ENCODE measurements around the gene FMNL1.
"Not testable (repeated sequence)": the region's sequence is repeated elsewhere in the genome, so short reads cannot be mapped to it uniquely, and the experiment has no call there.

The FMNL1 gene, protein sequence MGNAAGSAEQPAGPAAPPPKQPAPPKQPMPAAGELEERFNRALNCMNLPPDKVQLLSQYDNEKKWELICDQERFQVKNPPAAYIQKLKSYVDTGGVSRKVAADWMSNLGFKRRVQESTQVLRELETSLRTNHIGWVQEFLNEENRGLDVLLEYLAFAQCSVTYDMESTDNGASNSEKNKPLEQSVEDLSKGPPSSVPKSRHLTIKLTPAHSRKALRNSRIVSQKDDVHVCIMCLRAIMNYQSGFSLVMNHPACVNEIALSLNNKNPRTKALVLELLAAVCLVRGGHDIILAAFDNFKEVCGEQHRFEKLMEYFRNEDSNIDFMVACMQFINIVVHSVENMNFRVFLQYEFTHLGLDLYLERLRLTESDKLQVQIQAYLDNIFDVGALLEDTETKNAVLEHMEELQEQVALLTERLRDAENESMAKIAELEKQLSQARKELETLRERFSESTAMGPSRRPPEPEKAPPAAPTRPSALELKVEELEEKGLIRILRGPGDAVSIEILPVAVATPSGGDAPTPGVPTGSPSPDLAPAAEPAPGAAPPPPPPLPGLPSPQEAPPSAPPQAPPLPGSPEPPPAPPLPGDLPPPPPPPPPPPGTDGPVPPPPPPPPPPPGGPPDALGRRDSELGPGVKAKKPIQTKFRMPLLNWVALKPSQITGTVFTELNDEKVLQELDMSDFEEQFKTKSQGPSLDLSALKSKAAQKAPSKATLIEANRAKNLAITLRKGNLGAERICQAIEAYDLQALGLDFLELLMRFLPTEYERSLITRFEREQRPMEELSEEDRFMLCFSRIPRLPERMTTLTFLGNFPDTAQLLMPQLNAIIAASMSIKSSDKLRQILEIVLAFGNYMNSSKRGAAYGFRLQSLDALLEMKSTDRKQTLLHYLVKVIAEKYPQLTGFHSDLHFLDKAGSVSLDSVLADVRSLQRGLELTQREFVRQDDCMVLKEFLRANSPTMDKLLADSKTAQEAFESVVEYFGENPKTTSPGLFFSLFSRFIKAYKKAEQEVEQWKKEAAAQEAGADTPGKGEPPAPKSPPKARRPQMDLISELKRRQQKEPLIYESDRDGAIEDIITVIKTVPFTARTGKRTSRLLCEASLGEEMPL

DNA sequence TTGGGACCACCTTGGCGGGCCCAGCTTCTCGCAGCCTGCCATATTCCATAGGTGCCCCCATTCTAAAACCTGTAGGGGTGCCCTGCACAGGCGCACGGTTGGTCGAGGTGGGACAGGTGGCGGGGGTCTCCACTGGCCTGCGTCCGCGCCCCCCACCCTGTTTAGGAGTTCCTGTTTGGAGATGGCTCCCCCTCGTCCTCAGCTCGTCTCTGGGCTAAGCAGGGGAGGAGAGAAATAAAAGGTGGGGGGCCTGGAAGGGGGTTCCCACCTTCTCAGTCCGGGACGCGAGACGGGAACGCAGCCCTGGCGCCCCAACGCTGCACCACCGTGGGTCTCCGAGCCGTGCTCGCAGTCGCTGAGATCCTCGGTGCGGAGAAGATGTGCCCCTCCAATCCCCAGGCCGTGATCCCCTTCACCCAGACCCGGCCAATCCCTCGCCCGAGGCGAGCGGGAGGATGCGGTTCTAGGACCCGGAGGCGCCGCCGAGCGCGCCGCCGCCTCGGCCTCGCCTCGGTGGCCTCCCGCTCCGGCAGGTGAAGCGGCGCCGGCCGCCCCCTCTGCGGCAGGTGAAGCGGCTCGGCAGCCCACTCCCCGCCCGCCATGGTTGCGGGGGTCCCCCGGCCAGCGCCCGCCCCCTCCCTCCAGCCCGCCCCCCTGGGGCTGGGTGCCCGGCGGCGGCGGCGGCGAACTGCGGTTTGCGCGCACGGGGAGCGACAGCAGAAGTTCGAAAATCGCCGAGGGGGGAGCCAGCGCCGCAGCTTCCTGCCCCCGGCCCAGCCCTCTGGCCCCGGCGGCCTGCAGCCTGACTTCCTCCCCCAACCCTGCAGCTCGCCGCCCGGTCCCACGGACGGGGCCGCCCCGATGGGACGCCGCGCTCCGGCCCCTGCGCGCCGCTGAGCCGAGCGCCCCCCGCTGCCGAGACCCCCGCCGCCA lies at the start of gene FMNL1:
Gene FMNL1, plus strand, starts transcription at position 805 of the 933 bp plus-strand sequence. CDS start 240 bp downstream, outside the sequence.
- no peak for DNase-seq

DNA sequence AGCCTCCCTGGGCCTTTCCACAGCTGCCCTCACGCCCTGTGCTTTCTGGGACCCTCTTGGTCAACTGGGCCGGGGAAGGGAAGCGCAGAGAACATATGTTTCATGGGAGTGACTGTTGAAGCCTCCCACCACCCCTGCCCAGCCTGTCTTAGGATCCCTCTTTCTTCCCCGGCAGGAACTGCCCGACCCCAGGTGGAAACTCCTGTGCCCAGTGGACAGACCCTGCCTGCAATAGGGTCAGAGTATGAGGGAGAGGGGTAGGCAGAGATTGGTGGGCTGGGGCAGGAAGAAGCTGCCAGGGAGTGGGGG lies 49.5 kb upstream of the FMNL1 start:
- DNase-seq, result no peak

DNA sequence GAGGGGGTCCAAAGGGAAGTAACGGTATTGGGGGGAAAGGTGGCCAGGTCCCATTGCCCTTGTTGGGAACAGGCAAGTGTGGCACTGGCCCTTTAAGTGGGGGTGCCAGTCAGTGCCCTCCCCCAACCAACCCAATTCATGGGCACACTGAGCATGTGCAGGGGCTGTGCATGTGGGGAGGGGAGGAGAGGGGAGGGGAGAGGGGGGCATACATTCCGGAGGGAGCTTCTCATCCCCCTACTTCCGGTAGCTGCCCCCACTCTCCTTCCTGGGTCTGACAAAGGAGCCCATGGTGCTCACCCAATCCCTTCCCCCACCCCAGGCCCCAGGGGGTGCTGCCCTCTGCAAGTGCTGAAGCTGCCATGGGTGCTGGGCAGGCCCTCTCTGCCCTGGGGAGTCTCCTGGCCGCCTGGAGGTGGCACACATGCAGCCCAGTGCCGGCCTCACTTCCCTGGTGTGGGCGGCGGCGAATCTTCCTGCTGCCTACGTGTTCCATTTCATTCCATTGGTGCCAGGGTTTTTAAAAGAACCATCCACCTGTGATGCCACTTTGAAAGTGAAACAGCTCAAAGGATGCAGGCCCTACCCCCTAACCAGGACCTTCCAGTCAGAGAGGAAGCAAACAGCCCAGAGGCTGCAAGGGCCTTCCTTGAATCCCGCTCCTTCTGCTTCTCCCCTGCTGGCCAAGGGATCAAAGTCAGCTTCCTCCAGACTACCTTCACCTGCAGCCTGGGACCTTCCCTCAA lies 49.0 kb upstream of the FMNL1 start:
- DNase-seq, result peak; percentile 90 to 94

DNA sequence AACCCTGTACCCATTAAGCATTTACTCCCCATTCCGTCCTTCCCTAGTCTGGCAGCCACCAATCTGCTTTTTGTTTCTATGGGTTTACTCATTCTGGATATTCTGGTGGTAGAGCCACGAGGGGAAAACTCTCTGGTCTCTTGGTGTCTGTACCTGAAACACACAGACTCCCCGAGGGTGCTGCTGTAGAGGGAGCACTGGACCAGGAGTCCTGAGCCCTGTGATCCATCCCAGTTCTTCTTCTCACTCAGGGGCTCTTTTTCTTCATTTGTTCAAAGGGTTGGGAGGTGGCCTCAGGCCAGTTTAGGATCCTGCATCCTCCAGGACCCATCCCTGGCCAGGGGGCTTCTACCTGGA lies 45.9 kb upstream of the FMNL1 start:
- no peak for DNase-seq

DNA sequence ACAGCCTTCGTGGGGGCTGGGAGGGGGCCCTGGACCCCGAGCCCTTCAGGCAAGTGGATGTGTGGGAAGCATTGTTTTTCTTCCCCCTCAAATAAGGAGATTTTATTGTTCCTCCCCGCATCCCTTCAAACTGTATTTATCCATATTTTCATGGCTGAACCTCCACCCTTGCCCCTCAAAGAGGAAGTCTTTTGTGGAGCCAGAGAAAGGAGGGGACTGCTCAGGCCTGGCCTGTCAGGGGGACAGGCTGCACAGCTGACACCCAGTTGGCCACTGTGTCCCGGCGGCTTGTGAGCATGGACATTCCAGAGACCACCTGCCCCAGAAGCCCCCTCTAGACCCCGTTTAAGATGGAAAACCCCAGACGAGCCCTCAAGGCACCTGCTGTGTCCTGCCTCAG lies 44.1 kb upstream of the FMNL1 start:
- DNase-seq, result no peak

DNA sequence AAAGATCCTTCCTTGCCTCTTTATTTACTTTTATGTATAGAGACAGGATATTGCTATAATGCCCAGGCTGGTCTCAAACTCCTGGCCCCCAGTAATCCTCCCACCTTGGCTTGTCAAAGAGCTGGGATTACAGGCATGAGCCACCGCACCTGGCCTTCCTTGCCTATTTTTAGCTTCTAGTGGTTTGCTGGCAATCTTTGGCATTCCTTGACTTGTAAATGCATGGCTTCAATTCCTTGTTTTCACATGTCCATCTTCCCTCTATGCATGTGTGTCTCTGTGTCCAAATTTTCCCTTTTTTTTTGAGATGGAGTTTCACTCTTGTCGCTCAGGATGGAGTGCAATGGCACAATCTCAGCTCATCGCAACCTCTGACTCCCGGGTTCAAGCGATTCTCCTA lies 37.5 kb upstream of the FMNL1 start:
- no peak for DNase-seq

DNA sequence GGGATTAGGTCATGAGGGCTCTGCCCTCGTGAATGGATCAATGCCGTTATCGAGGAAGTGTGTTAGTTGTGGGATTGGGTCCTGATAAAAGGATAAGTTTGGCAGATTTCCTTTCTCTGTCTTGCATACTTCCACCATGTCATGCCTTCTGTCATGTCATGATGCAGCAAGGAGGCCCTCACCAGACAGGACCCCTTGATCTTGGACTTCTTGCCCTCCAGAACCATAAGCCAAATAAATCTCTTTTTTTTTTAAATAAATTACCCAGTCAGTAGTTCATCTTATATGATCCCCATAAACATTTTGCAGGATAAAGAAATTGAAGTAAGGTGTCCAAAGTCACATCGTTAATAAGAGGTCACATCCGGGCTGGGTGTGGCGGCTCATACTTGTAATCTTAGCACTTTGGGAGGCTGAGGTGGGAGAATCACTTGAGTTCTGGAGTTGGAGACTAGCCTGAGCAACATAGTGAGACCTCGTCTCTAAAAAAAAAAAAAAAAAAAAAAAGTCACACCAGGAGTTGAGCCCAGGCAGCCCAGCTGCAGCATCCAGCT lies 34.8 kb upstream of the FMNL1 start:
- no peak for DNase-seq

DNA sequence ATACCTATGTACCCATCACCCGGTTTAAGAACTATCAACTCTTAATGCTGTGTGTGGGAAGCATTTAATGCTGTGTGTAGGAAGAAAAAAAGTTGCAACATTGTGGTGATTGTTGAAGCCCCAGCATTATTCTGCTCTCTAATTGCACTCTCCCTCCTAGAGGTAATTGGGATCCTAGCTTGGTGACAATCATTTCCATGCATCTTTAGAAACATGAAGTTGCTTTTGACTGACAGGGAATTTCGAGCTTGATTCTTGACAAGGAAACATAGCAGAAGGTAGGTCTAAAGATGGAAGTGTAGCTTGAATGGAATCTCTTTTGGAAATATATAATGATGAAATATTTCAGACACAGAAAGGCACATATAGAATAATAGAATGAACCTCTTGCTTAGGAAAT lies 32.7 kb upstream of the FMNL1 start:
- DNase-seq, result no peak

DNA sequence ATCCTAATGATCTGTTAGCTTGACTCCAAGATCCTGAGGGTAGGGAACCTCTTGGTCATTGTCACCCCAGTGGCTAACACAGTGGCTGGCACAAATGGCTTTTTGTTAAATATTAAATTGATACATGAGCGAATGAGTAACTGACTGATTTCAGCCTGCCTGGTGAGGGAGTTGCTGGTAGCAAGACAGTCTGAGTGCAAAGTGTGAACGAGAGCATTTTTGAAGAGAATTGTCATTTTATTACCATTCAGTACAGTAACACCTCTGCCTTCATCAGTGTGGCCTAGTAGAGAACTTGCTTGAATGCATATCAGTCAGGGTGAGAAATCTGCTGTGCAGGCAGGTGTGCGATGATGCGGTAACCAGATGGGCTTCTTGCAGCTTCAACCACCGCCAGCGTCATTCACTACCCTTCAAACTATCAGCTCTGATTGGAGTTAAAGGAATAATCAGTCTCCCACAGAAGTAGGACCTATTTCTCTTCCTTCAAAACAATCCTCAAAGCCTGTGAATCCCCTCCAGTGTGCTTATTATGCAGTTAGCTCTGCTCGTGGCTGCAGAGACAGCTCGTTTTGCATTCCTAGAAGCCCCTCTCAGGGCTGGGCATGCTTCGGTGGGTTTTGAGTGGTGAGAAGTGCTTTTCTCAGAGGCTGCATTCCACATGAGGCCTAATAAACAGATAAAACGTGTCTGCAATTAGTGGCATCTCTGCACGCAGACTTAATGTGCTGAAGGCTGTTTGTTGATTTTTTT lies 31.0 kb upstream of the FMNL1 start:
- DNase-seq, result no peak

DNA sequence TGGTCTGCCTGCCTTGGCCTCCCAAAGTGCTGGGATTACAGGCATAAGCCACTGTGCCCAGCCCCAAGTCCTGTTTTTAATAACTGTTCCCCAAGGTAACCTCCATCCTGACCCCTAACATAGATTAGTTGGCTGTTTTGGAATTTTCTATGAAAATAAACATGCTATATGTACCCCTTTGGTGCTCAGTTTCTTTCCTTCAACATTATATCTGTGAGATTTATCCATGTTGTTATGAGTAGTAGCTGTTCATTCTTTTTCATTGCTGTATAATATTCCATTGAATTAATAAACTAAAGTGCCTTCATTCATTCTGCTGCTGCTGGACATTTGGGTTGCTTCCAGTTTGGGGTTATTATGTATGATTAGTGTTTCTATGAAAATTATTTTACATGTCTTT lies 26.3 kb upstream of the FMNL1 start:
- DNase-seq, result no peak

DNA sequence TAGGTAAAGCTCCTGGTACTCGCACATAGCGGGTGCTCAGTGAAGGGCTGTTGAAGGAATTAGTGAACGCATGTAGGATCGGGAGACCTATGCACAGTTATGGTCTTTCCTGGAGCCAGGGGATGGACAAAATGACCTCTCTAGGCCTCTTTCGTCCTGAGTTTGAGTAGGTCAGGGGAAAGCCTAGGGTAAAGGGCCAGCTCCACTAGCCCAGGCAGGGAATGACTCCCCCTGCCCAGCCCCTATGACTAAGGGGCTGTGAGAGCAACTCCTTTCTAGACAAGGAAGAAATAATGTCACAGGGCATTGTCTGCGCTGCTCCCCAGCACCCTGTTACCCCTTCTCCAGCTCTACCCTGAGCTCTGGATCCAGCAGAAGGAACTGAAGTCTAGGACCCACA lies 24.6 kb upstream of the FMNL1 start:
- DNase-seq, result no peak

DNA sequence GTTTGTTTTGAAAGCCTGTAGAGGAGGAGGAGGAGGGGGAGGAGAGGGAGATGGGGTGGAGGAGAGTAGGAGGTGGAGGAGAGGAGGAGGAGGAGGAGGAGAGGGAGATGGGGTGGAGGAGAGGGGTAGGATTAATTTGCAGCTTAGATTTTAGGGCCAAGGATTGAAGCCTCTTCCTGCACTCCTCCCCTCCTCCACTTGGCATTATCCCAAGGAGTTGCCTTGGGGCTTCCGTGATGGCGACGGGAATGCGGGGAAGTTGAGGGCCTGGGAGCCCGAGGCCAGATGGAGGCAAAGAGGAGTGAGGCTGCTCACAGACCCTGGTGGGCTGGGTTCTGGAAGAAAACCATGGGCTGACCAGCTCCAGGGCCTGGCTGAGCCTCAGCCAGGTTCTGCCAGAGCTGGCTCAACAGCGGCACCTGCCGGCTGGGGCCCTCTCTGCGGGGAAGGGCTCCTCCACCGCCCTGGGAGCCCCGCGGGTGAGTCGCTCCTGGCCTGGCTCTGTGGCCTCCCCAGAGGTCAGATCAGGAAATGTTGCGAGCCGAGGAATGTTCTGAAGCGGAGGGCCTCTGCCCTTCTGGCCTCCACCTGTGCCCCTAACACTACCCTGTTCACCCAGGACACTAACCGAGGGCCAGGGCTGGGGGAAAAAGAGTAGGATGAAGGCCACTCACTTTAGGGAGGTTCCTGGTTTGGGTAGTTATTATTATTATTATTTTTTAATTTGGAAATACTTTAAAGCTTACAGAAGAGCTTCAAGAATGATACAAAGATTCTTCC lies 23.9 kb upstream of the FMNL1 start:
- peak; percentile 84 to 85 for DNase-seq

DNA sequence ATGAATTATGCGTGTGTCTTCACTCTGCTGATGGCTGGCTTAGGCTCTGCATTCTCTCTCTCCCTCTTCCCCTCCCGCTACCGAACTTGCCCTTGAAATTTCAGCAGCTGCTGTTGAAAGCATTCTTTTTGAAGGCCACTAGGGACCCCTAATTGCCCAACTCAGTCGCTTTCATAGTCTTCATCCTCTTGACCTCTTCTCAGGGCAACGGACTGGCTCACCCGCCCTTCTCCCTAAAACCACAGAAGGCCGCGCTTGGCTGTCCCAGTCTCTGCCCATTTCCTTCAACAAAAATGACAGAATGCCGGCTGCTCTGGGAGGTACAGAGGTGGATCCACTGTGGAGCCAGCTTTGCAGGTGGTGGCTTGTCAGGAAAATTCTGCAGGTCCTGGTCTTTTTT lies 21.0 kb upstream of the FMNL1 start:
- DNase-seq, result no peak

DNA sequence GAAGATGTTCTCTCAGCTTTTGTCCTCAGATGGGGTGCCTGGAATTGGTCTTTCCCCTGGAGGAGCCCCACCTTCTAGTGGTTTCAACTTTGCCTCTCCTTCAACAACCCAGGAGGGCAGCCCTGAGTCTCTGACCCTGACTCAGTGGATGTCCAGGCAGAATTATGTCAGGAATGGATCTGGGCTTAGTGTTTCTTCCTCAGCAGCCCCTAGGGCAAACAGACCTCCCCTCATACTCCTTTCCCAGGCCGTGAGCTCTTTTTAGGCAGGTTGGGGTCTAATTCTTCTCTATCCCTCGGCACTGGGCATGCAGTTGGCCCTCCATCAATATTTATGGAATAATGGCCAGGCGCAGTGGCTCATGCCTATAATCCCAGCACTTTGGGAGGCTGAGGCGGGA lies 20.2 kb upstream of the FMNL1 start:
- DNase-seq, result no peak

DNA sequence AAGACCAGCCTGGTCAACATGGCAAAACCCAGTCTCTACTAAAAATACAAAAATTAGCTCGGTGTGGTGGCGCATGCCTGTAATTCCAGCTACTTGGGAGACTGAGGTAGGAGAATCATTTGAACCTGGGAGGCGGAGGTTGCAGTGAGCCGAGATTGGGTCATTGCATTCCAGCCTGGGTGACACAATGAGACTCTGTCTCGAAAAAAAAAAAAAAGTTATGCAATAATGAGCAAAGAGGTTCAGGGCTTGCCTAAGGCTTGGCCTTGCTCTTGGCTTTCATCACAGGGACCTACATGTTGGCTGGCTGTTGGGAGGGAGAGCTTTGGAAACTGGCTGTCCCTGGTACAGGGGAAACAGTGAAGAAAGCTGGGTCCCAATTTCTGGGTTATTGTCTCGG lies 19.8 kb upstream of the FMNL1 start:
- DNase-seq, result not testable (repeated sequence)

DNA sequence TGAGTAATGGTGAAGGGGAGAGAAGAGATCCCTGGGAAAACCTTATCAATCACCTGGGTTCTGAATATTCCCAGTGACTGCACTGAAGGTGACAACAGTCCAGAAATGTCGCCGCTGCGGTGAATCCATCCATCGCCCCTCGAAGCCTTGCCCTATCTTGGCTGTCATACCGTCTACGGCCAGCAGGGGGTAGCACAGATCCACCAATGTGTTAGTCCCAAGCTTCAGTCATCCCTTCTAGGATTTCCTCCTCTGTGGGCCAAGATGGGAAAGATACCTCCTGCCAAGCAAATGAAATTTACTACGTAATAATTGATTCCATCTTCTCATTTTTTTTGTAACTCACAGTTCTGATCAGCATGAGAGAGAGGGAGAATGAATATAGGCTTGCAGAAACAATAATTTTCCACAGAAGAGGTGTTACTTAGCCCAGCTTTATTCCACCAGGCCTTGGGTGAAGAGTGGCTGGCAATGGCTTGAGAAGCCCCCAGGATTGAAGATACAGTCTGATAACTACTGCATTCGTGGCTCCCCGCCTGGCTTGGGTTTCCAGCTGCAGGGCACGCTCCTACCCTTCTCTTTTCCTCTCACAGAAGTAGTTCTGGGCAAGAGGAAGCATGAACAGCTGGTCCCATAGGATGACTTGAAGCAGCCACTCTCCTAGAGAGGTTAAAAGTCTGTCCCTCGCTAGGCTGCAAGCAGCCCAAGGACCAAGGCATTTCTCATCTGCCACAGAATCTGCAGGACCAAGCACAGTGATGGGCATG lies 2.6 kb upstream of the FMNL1 start:
- peak; percentile 50 to 65 for DNase-seq

DNA sequence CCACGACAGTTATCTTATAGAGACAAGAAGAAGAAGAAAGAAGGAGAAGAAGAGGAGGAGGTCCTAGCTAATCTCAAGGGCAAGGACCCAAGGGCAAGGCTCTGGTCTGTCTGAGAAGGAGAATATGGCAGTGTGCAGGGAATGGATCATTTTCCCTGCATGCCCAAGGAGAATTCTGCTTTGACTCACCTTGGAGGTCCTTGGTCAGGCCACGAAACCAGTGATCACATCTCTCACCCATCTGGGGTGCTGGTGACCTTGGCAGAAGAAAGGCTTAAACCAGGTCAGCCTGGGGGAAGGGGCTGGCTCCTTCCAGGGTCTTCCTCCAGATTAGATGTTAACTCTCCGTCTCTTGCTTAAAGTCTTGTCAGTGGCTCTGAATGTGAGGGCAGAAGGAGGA lies 1.6 kb upstream of the FMNL1 start:
- DNase-seq, result no peak

DNA sequence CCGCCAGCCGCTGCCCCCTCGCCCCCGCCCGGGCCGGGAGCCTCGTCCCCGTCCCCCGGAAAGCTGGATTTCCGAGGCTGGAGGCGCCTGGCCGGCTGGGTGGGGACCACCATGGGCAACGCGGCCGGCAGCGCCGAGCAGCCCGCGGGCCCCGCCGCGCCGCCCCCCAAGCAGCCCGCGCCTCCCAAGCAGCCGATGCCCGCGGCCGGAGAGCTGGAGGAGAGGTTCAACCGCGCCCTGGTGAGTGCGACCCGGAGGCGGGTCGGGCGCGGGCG lies 266 bp downstream of the FMNL1 start:
- no peak for DNase-seq

DNA sequence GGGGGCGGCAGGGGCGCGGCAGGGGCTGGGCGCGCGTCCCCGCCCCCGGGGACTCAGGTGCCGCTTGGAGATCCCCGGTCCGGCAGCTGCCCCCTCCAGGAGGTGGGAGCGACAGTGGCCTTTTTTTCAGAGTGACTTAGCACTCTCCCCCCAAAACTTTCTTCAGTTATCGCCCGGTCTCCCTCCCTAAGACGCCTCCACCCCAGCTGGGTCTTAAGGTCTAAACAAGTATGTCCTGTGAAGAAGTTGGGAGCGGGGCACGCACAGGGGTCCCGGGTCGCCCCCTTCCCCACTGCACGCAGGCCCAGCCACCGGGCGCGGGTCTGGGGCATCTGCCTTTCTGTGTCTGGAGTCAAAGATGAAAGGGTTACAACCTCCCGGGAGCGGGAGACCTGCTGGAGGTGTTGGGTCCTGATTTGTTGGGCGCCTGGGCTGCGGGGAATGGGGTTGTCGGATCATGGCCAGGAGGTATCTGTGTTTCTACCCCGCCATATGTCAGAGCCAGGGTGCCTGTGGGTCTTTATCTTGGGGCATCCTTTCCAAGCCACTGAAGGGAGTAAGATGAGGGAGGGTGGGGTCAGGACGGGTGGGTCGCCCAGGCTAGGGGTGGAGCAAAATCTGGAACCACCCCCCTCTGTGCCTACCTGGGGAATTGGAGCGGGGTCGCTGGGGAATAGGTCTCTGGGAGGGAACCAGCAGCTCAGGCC lies 757 bp downstream of the FMNL1 start:
- no peak for DNase-seq

Measured in SHP77 (cell line).